ENCODE data around the gene CD37. TPM values are rescaled to one million over a fixed set of nuclear protein-coding genes. Genes with fewer than 3 reads are reported as not detected.
"Not testable (repeated sequence)": the region's sequence is repeated elsewhere in the genome, so short reads cannot be mapped to it uniquely, and the experiment has no call there.

Gene CD37
- total RNA-seq, 1 donor from 2014 or later, result not detected

- DNase-seq, result no peak
These were observed 13.3 kb downstream of the CD37 start for GRCh38 chr19:49348305-49349189.

DNA sequence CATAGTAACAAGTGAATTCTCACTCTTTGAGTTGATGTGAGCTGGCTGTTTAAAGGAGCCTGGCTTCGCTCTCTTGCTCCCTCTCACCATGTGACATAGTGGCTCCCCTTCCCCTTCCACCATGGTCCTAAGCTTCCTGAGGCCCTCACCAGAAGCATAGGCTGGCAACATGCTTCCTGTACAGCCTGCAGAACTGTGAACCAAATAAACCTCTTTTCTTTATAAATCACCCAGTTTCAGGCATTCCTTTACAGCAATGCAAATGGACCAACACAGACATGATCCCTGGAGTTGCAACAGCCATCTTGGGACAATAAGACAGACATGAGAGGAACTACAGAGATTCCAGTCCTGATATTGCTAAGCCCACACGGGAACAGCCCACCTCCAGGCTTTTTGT lies 14.4 kb downstream of the CD37 start:
- DNase-seq, result no peak

- DNase-seq, result peak; percentile 31
These were observed 20.7 kb downstream of the CD37 start for GRCh38 chr19:49355909-49356353.

DNA sequence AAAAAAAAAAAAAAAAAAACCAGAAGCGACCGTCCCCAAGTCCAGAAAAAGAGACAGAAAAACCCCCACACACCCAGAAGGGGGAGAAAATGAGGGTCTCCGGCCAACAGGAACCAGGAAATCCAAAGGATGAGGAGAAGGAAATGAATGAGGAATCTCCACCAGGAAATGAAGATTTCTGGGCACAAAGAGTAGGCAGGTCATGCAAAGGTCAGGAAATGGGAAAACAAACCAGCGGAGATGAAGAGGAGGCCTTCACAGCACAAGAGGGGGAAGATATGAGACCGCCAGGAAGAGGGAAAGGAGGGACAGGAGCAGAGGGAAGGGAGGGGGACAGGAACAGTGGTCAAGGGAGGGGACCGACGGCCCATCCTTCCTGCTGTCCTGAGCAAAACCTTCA lies 21.2 kb downstream of the CD37 start:
- DNase-seq, result no peak

- no peak for DNase-seq
These were observed 22.0 kb downstream of the CD37 start for GRCh38 chr19:49357186-49357585.

GRCh38 chr19:49359851-49360820 lies 24.9 kb downstream of the CD37 start:
- peak; percentile 31 for DNase-seq

GRCh38 chr19:49361438-49362047 lies 26.3 kb downstream of the CD37 start:
- peak; percentile 95 for DNase-seq

- DNase-seq, result peak; percentile 77
These were observed 27.1 kb downstream of the CD37 start, which contains the start of gene TEAD2 for GRCh38 chr19:49362048-49362928. Gene TEAD2 (minus strand): TSS chr19:49362416. CDS start chr19:49360075, 2,341 bp downstream.

DNA sequence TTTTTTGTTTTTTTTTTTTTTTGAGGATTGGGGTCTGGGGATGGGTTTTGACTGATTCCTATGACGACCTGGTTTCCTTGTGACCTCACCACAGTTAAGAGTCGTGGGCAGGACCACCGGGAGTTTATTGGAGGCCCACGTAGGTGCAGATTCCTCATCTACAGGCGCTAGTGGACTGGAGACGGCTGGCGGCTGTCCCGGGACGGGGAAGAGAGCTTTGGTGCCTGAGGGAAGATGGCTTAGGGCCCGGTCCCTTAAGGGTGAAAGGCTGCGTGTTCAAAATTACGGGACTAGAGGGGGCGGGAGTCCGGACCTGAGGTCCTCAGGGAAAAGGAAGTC lies 27.7 kb downstream of the CD37 start:
- DNase-seq, result peak; percentile 63

- DNase-seq, result peak; percentile 100
These were observed 28.3 kb downstream of the CD37 start, which contains the start of gene DKKL1 for GRCh38 chr19:49363268-49364082. Gene DKKL1 (plus strand): TSS chr19:49363877. CDS start chr19:49363999, 122 bp downstream.

- no peak for DNase-seq
These were observed 29.0 kb downstream of the CD37 start for GRCh38 chr19:49364083-49364737.

DNA sequence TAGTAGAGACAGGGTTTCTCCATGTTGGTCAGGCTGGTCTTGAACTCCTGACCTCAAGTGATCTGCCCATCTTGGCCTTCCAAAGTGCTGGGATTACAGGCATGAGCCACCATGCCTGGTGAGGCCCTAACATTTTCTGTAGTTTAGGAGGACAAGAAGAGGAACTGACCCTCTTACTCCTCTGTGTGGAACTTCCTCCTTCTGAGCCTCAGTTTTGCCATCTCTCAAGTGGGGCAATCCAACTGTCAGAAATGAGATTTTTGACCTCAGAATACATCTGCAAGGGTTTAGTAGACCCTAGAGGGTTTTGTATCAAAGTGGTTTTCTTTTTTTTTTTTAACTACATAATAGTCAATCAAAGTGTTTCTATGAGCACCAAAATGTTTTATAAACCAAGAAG lies 30.9 kb downstream of the CD37 start:
- no peak for DNase-seq

DNA sequence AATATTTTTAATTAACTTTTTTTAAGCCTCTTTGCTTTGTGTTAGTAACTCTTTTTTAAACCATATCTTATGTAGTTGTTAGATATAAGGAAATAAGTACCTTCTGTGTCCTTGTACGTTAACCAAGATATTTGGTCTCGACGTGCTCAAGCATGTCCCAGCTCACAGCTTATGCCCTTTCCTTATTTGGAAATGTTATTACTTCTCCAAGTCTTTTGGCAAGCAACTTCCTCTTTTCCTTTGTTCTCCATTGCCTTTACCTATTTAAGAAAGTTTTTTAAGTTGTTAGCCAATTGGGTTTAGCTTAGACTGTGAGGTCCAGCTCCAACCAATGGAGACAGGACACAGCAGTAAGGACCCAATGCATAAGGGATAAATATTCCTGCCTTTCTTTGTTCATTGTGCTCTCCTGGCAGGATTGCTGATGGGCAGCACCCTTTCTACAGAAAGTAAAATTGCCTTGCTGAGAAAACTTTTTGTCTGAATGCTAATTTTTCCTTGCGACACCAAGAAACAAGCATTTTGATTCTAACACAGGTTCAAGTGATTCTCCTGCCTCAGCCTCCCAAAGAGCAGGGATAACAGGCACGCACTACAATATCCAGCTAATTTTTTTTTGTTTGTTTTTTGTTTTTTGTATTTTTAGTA lies 33.6 kb downstream of the CD37 start:
- no peak for DNase-seq

GRCh38 chr19:49371184-49371583 lies 36.0 kb downstream of the CD37 start:
- DNase-seq, result no peak

DNA sequence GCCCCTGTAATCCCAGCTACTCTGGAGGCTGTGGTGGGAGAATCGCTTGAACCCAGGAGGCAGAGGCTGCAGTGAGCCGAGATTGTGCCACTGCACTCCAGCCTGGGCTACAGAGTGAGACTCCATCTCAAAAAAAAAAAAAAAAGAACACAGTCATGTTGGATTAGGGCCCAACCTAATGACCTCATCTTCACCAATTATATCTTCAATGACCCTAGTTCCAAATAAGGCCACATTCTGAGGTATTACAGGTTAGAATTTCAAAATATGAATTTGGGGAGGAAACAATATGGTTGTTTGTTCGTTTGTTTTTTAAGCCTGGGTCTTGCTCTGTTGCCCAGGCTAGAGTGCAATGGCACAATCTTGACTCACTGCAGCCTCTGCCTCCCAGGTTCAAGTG lies 38.0 kb downstream of the CD37 start:
- DNase-seq, result not testable (repeated sequence)

DNA sequence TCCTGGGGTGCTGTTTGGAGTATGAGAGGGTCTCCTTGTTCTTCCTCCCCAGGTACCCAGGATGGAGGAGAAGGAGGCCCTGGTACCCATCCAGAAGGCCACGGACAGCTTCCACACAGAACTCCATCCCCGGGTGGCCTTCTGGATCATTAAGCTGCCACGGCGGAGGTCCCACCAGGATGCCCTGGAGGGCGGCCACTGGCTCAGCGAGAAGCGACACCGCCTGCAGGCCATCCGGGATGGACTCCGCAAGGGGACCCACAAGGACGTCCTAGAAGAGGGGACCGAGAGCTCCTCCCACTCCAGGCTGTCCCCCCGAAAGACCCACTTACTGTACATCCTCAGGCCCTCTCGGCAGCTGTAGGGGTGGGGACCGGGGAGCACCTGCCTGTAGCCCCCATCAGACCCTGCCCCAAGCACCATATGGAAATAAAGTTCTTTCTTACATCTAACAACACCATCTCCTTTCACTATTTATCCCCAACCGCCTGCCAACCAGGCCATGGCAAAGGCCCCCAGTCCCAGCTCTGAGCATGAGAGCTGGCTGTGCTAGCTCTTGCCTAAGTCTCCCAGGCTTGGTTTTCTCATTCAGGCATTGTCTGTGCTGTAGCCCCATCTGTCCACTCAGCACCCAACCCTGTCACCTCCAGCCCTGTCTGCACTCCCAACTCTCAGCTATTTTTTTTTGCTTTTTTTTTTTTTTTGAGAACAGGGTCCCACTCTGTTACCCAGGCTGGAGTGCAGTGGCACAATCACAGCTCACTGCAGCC lies 39.6 kb downstream of the CD37 start:
- DNase-seq, result no peak

DNA sequence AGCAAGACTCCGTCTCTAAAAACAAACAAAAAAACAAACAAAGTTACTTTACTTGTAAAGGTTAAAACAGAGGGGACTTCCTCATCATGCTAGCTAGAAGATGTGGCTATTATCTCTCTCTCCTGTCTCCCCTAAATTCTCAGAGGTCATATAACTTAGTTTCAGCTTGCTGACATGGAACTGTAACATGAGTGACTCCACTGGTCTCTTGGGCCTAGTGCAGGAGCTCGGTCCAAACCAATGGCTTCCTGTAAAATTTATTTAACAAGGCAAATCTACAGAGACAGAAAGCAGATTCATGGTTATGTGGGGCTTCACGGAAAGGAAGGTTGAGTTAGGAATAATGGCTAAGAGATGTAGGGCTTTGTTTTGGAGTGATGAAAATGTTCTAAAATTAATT lies 43.3 kb downstream of the CD37 start:
- no peak for DNase-seq

DNA sequence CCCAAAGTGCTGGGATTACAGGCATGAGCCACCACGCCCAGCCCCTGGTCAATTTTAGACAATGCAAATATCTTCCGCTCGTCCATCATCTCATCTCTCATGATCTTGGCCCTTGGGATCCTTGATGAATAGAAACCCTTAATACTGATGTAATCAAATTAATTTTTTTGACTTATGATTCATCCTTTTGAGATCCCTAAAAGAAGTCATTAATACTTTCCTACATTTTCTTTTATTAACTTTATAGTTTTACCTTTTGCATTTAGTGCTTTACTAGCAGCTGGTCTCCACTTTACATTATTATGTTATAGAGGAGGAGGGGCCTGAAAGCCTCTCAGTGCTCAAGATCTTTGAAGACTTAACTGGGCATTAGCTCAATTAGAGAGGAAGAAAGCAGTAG lies 45.2 kb downstream of the CD37 start:
- no peak for DNase-seq

- no peak for DNase-seq
These were observed 47.4 kb downstream of the CD37 start for GRCh38 chr19:49382639-49383038.
